ENCODE data around the gene PANK4.

The PANK4 gene

DNA sequence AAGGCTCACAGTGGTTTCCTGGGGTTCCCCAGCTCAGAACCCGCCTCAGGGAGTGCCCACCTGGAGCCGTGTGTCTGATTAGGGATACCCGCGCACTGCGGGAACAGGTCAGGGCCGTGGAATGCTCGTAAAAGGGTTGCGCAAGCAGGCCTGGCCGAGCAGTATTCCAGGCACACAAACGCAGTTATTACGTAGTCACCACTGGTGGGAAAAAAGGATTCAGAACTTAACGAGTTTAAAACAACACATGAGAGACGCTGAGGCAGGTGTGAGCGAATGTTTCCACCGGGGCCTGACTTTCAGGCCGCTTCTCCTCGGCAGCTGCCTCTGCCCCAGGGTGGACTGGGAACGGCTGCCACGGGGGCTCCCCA is 32.1 kb downstream of the PANK4 start:
- DNase-seq, result no peak

DNA sequence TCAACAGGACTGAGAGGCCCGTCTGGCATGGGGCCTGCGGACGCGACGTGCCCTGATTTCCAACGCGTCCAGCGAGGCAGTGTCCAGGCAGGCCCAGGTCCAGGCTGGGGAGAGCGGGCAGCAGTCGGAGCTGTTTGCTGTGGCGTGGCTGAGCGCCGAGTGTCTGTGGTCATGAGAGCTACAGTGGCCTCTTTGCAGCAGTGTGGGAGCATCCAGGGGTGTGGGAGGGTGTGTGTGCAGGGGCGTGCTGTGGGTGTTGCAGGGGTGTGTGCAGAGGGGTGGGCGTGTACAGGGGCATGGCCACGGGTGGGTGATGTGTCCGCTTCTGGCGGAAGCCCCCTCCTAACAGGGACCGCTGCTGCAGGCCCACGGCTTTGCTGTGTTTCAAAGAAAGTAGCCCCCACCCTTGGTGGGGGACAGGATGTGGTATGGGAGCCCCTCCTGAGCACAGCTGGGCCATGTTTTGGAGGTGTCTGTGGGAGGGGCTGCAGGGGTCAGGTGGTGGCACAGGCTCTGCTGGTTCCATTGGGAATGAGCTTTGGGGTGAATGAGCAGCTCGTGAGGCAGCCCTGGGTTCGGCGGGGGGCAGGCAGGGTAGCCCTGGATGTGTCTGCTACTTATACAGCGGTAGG is 32.6 kb downstream of the PANK4 start:
- DNase-seq, result no peak

DNA sequence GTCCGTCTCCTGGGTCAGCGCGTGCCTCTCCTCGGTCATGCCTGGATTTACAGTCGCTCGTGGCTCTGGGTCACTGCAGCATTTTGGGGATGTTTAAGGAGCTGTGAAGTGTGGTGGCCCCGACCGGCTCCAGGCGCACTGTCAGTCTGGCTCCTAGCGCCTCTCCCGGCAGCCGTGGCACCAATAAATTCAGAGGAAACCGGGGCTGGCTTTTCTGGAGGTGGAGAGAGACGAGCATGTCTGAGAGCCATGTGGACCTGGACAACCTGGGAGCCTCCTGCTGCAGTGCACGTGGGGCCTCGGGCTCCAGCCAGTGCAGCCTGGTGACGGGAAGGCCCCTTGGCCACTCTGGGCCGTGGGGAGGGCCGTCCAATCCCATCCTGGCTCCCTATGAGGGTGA is 33.2 kb downstream of the PANK4 start:
- DNase-seq, result no peak

DNA sequence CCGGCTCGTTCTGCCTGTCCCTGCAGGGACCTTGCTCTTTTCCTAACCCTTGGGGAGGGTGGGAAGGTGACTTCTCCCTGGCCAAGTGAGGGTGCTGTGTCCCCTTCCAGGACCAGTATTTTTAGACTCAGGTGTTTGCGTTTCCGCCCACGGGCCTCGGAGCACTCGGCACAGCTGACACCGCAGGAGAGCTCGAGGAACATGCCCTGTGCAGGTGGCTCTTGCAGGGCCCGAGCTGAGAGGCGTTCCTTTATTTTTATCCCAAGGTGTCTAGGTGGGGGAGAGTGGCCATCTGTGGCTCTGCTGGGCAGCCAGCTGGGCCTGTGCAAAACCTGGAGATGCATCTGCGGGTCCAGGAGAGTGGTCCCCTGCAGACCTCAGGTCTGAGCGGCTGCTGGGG is 34.3 kb downstream of the PANK4 start:
- no peak for DNase-seq

DNA sequence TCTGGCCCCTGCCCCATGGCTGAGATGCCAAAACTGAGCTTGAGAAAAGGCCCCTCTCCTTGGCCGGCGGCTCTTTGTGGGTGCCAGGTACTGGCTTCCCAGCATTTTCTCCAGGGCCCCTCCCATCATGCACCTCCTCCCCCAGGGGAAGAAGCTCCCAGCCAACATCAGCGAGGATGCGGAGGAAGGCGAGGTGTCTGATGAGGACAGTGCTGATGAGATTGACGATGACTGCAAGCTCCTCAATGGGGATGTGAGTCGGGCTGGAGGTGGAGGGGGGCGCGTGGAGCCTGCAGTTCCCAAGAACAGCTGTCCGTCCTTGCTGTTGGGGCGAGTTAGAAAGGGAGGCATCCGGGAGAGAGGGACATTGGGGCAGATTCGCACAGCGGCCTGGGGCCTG is 36.8 kb downstream of the PANK4 start:
- no peak for DNase-seq

DNA sequence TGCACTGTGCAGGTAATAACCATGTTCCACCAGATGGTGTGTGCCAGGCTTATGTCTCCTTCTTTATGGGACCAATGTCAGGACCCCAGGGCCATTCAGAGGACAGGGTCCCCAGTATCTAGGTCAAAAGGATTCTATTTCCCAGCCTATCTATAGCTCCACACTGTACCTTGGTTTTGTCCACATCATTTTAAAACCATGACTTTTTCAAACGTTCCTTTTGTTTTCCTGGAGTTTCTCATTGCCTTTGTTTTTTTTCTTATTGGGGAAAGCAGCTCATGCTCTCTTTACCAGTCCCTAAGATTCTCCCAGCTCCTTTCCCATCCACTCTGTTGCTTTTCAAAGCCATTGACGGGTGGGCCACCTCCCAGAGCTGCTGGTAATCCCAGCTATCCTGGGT is 37.7 kb downstream of the PANK4 start:
- DNase-seq, result no peak

DNA sequence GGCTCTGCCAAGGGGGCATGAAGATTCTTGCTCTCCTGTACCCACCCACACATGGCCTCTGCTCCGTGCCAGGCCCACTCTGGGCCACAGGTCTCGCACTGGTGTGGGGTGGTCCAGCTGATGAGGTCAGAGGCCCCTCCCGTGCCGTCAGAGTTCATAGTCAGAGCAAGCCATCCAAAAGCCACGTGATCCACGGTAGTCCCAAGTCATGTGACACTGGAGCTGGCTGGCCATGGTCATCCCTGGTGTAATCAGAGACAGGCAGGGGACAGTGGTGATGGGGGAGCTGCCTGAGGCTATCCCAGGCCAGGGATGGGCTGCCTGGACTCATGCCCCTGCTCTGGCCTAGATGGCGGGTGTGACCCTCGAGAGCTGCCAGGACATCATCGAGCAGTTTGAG is 39.8 kb downstream of the PANK4 start:
- DNase-seq, result no peak

DNA sequence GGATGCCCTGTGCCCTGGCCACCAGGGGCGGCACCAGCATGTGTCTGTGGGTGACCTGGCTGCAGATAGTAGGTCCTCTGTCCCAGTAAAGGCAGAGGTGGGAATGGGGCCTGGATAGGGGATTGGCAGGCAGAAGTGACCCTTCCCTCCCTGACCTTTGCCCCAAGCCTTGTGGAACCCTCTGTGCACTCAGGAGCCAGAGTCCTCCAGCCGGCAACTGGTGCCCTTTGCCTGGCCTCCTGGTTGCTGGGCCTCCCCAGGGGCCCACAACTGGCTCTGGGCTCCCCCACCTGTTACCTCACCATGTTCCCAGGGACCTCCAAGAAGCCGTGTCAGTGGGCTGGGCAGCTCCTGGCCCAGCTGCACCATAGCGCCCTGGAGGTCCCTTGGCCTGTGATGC is 40.4 kb downstream of the PANK4 start:
- DNase-seq, result no peak

DNA sequence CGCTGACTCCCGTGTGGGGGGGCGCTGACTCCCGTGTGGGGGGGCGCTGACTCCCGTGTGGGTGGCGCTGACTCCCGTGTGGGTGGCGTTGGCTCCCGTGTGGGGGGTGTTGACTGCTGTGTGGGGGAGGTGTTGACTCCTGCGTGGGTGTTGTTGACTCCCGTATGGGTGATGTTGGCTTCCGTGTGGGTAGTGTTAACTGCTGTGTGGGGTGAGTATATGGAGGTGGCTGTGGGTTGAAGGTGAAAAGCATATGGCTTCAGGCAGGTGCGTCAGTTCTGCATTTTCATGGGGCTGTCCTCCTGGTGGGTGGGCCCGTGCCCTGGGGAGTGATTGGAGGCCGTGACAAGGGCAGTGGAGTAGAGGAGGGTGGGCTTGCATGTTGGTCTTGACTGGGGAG is 42.4 kb downstream of the PANK4 start:
- no peak for DNase-seq

DNA sequence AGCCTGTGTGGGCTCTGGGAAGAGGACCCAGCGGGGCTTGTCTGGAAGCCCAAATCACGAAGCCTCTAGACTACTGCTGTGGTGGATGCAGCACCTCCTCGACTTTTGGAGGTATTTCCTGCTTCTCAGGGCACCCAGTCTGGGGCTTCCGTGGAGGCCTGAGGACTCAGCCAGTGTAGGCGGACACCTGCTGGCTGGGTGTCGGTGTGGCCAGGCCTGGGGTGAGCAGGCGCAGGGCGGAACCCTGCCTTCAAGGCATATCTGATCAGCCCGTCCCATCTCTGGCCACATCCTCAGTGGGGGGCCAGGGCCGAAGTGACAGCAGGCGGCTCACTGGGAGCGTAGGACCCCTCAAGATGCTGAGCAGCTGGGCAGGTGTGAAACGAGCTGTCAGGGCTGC is 43.4 kb downstream of the PANK4 start:
- DNase-seq, result no peak

DNA sequence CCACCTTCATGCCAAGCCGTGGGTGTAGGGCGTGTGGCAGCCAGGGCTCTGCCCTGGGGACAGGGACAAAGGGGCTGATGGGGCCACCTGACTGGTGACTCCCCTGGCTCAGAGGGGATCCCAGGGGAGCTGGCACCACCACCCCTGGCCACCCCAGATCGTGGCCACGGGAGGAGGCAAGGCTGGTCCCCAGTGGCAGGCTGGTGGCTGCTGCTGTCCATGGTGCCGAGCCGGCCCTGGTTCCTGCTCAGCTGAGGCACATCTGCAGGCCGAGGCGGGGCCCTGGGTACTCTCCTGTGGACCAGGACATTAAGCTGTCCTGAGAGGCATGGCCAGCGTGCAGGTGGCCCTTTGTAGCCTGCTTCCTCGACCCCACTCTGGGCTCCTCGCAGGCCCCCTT is 43.8 kb downstream of the PANK4 start:
- DNase-seq, result no peak

DNA sequence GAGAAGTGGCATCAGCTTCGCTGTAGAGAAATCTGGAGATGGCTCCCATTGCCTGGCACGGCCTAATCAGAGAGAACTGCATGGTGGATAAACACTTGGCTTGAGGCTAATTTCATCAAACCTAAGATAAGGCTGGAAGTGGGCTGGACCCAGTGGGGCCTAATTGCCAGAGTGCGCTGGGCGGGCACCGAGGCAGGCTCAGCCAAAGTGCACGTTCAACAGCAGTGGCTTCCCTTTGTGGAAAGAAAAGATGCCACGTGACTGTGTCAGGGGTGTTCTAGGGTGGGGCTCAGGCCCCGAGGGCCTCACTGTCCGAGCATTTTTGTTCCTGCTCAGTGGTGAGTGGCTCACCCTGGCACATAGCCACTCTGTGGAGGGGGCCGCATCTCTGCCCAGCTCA is 44.5 kb downstream of the PANK4 start:
- DNase-seq, result no peak

DNA sequence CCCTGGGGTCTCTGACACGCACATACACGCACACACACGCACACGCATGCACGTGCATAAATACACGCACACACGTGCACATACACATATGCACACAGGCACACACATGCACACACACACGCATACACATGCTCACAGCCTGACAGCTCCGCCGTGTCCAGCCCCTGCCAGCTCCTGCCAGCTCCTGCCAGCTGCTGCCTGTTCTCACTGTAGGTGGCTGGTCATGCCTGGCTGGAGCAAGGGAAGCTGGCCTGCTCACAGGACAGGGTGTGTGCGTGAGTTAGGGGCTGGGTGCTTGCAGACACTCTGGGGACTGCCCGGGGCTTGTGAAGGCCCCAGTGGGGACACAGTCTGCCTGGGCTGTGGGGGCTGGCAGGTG is 45.4 kb downstream of the PANK4 start:
- DNase-seq, result no peak

DNA sequence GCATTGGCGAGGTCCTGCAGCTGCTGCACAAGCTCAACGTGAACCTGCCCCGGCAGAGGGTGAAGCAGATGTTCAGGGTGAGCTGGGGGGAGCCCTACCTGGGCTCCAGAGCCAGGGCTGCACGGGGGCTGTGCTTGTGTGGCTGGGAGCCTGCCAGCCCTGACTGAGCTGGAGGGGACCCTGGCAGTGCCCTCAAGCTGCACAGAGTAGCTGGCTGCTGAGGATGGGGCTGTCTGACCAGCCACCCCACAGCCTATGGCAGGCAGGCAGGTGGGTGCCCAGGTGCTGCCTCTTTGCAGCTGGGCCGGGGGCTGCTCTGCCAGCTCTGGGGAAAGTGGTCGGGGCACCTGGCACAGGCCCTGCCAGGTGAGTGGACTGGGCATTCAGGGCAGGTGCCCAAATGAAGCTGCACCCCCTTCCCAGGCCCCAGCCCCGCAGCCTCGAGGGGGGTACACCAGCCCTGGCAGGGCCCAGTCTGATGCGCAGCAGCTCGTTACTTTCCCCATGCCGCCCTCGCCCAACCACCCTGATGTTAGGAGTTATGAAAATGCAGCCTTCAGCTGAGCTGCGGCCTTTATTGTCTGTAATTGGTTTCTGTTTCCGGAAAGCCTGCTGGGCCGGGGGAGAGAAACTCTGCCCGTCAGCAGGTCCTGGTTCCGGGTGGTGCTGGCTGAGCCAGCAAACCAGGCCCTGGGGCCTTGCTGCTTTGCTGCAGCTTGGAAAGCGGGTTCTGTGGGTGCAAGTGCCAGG is 46.0 kb downstream of the PANK4 start:
- no peak for DNase-seq

DNA sequence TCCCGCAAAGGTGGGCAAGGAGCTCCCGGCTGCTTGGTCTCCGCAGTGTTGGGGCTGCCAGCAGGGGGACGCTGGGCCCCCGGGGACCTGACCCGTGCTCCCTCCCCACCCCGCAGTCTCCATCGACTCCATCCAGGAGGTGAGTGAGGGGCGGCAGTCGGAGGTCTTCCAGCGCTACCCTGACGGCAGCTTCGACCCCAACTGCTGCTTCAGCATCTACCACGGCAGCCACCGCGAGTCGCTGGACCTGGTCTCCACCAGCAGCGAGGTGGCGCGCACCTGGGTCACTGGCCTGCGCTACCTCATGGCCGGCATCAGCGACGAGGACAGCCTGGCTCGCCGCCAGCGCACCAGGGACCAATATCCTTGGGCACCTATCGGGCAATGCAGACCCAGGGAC is 46.8 kb downstream of the PANK4 start:
- no peak for DNase-seq

DNA sequence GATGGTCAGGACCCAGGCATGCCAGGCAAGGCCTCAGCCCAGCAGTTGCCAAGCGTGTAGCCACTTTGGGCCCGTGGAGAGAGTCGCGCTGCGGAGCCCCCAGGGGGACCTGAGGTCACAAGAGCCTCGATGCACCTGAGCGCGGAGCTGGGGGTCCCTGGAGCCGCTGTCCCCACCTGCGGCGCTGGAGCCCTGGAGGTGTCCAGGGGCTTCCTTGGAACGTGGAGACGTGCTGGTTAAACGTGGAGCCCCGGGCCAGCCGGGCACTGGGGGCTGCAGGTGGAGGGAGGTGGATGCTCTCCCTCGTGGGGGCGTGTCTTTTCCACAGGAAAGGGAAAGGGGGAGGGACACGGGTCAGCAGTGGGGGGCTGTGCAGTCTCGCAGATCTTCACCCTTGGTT is 47.2 kb downstream of the PANK4 start:
- DNase-seq, result no peak

DNA sequence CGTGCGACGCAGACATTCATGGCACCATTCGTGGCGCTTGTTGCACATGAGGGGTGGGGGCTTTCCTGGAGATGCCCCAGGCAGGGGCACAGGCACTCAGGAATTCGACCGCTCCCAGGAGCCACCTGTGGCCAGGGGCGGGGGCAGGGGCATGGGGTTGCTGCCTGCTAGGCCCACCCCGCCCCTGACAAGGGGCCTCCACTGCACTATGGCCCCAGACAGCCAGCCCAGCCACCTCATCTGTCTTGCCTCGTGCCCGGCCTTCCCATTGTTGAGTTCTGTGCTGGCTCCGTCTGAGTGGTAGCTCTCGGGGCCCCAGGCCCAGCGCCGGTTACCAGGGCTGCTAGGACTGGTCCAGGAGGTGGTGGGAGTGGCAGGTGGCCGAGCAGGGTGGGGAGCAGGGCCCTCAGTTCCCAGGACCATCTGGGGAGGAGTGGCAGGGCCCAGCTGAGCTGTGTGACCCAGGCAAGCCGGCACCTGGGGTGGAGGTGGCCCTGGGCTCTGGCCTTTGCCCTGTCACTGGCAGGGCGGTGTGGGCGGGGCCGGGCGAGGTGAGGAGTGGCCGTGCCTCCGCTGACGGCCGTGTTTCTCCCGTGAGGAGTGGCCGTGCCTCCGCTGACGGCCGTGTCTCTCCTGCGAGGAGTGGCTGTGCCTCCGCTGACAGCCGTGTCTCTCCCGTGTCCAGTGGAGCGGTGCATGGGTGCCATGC is 48.5 kb downstream of the PANK4 start:
- DNase-seq, result no peak

DNA sequence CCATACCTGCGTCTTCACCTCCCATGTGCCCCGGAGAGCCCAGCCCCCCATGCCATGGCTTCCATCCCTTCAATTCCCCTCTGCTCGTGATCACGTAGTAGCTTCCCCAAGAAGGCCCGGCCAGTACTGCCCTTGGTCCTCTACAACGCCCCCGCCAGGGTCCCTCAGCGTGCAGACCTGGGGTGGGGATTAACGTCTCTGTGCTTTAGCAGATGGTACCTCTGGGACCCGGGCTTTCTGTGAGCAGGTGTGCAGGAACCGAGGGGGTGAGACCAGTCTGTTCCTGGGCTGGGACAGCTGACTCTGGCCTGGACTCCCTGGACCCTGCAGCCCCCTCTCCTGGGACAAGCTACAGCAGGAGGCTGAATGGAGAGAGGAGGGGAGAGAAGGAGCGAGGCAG is 49.1 kb downstream of the PANK4 start:
- DNase-seq, result no peak

DNA sequence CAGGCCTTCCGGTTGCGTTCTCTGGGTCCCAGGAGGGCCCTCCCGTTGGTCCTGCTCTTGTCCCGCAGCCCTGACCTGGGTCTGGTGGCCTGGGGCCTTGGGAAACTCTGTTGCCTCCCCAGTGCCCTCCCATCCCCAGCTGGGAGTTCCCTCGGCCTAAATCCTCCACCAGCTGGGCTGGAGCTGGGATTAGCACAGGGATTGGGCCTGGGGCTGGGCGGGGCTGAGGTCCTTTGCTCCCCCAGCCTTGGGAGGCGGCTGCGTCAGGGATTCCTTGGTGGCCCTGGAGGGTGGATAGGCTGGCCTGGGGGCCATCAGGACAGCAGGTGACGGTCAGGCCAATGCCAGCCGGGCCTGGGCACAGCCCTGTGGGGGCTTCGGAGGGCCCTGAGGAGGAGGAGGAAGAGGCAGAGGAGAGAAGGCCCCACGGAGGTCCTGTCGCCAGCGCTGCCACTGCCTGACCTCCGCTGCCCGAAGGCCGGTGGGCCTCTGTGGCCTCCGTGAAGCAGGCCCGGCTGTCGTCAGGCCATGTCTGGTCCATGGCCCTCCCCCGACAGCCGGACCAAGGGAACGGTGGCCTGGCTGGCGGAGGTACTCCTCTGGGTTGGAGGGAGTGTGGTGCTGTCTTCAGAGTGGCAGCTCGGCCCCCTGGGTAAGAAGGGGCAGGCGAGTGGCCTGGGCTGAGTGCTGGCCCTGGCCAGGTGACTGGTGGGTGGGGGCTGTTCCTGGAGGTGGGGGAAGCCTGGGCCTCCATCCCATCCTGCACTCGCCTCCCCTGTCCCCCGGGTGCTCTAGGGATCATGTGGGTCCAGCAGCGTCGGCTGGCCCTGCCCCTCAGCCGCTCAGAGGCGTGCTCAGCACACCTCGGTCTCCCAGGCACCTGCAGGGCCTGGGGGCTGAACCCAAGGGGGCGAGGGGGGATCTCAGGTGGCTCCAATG is 50.1 kb downstream of the PANK4 start, which contains the start of gene PLCH2:
TSS of gene PLCH2 (plus strand) at position 229 of the 939 bp plus-strand sequence. CDS start at position 529, 300 bp downstream.
- no peak for DNase-seq

DNA sequence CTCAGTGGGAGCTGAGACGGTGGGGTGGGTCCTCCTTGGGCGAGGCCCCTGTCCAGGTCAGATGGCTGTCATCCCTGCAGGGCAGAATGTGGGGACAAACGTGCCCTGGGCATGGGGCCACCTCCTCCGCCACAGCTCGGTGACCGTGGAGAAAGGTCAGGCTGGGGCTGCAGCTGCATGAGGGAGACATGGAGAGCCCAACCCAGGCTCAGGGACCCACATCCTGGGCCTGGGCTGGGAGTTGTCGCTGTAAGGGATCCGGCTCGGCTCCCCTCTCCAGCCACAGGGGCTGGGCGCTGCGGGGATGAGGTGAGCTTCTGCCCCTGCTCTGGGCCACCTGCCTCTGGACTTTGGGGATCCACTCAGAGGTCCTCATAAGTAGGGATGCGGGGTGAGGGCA is 50.8 kb downstream of the PANK4 start:
- no peak for DNase-seq

DNA sequence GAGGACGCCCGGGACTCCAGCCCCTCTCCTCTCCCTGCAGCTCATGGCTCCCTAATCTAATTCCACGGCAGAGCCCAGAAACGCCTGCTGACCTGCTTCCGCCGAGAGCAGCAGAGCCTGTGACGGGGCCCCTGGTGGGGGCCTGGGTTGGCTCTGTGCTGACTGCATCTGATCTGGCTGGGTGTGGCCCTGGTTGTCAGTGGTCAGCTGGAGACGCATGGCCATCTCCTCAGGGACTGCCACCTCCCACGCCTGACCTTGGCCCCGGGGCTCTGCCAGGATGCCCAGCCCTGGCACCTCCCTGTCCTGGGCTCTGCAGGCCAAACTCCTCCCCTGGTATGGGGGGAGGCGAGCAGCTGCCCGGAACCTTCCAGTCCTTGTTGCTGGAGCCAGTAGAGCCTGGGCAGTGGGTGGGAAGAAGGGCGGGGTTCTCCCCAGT is 51.4 kb downstream of the PANK4 start:
- no peak for DNase-seq

DNA sequence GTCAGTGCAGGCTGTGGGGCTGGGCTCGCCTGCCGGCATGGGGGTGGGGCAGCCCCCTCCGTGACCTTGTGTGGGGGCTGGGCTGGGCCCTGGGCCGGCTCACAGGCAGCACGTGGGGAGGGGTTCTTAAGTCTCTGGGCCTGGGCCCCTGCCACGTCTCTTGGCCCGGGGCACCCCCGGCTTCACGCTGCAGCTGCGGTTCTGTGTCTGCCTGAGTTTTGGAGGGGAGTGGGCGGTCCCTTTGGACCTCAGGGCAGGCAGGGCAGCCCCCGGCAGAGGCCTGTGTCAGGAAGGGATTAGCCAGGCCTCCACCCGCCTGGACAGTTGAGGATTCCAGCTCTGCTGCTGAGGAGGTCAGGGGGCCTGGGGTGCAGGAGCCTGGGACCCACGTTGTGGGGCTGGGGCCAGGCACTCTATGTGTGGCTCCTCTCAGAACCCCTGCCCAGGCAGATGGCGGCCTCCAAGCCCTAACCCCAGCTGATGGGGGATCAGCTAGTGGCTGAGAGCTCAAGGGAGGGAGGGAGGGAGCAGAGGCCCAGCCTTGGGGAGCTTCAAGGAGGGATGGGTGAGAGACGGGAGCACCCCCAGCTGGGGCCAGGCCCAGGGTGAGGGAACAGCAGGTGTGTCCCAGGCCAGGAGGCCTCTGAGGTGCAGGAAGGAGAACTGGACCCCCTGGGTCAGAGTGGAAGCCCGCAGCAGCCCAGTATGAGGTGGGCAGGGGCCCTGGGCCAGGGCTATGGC is 52.1 kb downstream of the PANK4 start:
- no peak for DNase-seq
